OCI-LY1 (cell line): Measurements from ENCODE around the gene TLE5.

ENCODE experiments used
- H2AFZ ChIP-seq: fragments of 200-600 bp; sonication (generic), shearing (Covaris generic); 2 replicates; pipeline ENCODE4 v1.6.0; 2014; ENCODE audit warnings: antibody characterized with exemption, mild to moderate bottlenecking, low read length
- H3F3A ChIP-seq: fragments of 200-600 bp; sonication (generic), shearing (Covaris generic); 2 replicates; pipeline ENCODE4 v1.6.0; 2014; ENCODE audit warnings: mild to moderate bottlenecking, antibody characterized with exemption, low read length, moderate library complexity; ENCODE audit not compliant: insufficient read depth
- H3K27ac ChIP-seq: fragments of 200-600 bp; sonication (generic); 2 replicates; pipeline ENCODE4 v1.5.1; 2014; ENCODE audit warnings: low read length, mixed run types, mild to moderate bottlenecking, low read depth; ENCODE audit not compliant: poor library complexity, severe bottlenecking
- H3K27me3 ChIP-seq: fragments of 200-600 bp; sonication (generic); 2 replicates; pipeline ENCODE4 v1.6.0; 2014; ENCODE audit warnings: antibody characterized with exemption, mild to moderate bottlenecking, low read length, moderate library complexity; ENCODE audit not compliant: insufficient read depth
- H3K36me3 ChIP-seq: fragments of 200-600 bp; sonication (generic); 2 replicates; pipeline ENCODE4 v1.6.1; 2014; ENCODE audit warnings: mild to moderate bottlenecking, antibody characterized with exemption, low read length, moderate library complexity, mixed read lengths; ENCODE audit not compliant: insufficient read depth
- H3K4me1 ChIP-seq: fragments of 200-600 bp; sonication (generic); 2 replicates; pipeline ENCODE4 v1.5.1; 2014; ENCODE audit warnings: mild to moderate bottlenecking, low read length, moderate library complexity; ENCODE audit not compliant: insufficient read depth, severe bottlenecking
- H3K4me2 ChIP-seq: fragments of 200-600 bp; sonication (generic), shearing (Covaris generic); 2 replicates; pipeline ENCODE4 v1.6.1; 2014; ENCODE audit warnings: low read length
- H3K4me3 ChIP-seq: fragments of 200-600 bp; sonication (generic); 2 replicates; pipeline ENCODE4 v1.5.1; 2014; ENCODE audit warnings: low read length, low read depth, mild to moderate bottlenecking, mixed read lengths; ENCODE audit not compliant: poor library complexity, severe bottlenecking
- H3K79me2 ChIP-seq: fragments of 200-600 bp; shearing (Covaris generic); 2 replicates; pipeline ENCODE4 v1.6.1; 2016; ENCODE audit warnings: mixed run types, low read length, mixed read lengths; ENCODE audit not compliant: insufficient read depth
- H3K9ac ChIP-seq: fragments of 200-600 bp; sonication (generic), shearing (Covaris generic); 2 replicates; pipeline ENCODE4 v1.6.1; 2014; ENCODE audit warnings: mild to moderate bottlenecking, low read length, mixed read lengths
- H3K9me2 ChIP-seq: fragments of 200-600 bp; sonication (generic), shearing (Covaris generic); 2 replicates; pipeline ENCODE4 v1.6.1; 2014; ENCODE audit warnings: low read depth, mild to moderate bottlenecking, low read length, mixed read lengths
- H3K9me3 ChIP-seq: fragments of 200-600 bp; shearing (Covaris generic); 2 replicates; pipeline ENCODE4 v1.6.1; 2014; ENCODE audit warnings: low read length, mixed read lengths
- H4K20me1 ChIP-seq: fragments of 200-600 bp; sonication (generic), shearing (Covaris generic); 2 replicates; pipeline ENCODE4 v1.6.0; 2016; ENCODE audit warnings: mild to moderate bottlenecking, low read length; ENCODE audit not compliant: insufficient read depth
- EZH2 ChIP-seq: fragments of 200-600 bp; sonication (generic), shearing (Covaris generic); IDR thresholded peaks from 2 replicates; pipeline ENCODE4 v1.8.0; 2017; ENCODE audit warnings: borderline replicate concordance, mixed run types, mild to moderate bottlenecking, antibody characterized with exemption, low read length, moderate library complexity, mixed read lengths
- TF ChIP-seq, protein P1 (sequence below): fragments of 200-600 bp; sonication (generic), shearing (Covaris generic); IDR thresholded peaks from 2 replicates; pipeline ENCODE4 v1.5.1; 2017; ENCODE audit warnings: mild to moderate bottlenecking, antibody characterized with exemption, low read length, moderate library complexity, mixed read lengths

TLE5 gene

DNA sequence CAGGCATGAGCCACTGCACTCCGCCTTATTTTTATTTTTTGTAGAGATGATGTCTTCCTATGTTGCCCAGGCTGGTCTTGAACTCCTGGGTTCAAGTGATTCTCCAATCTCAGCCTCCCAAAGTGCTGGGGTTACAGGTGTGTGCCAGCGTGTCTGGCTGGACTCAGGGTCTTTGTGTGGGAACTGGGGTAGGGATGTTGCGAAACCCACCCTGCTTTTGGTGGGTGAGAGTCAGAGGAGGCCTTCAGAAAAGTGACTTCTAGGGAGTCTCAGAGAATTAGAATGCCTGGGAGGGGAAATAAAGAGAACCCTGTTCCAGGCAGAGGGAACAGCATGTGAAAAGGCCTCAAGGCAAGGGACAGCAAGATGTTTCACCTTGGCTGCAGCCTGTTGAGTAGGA is 13.2 kb downstream of the TLE5 start:
- no peaks in the 10 kb centered on the region for H3F3A ChIP-seq
- H3K9me2 ChIP-seq = no peaks in the 10 kb centered on the region
- no peak overlapping the region for H3K9ac ChIP-seq
- no peaks in the 10 kb centered on the region for H3K4me1 ChIP-seq
- no peak overlapping the region for H3K4me3 ChIP-seq
- TF ChIP-seq, protein P1, sequence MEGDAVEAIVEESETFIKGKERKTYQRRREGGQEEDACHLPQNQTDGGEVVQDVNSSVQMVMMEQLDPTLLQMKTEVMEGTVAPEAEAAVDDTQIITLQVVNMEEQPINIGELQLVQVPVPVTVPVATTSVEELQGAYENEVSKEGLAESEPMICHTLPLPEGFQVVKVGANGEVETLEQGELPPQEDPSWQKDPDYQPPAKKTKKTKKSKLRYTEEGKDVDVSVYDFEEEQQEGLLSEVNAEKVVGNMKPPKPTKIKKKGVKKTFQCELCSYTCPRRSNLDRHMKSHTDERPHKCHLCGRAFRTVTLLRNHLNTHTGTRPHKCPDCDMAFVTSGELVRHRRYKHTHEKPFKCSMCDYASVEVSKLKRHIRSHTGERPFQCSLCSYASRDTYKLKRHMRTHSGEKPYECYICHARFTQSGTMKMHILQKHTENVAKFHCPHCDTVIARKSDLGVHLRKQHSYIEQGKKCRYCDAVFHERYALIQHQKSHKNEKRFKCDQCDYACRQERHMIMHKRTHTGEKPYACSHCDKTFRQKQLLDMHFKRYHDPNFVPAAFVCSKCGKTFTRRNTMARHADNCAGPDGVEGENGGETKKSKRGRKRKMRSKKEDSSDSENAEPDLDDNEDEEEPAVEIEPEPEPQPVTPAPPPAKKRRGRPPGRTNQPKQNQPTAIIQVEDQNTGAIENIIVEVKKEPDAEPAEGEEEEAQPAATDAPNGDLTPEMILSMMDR = no peak
- no peak for TF ChIP-seq EZH2
- H2AFZ ChIP-seq = no peak overlapping the region
- H3K79me2 ChIP-seq = no peaks in the 10 kb centered on the region
- no peak overlapping the region for H3K4me2 ChIP-seq
- no peaks in the 10 kb centered on the region; the same call in 1 of the 2 replicates for H3K27me3 ChIP-seq
- no peaks in the 10 kb centered on the region for H4K20me1 ChIP-seq
- peaks cover 11% of the 10 kb centered on the region for H3K36me3 ChIP-seq
- no peak overlapping the region for H3K27ac ChIP-seq
- H3K9me3 ChIP-seq = no peaks in the 10 kb centered on the region

DNA sequence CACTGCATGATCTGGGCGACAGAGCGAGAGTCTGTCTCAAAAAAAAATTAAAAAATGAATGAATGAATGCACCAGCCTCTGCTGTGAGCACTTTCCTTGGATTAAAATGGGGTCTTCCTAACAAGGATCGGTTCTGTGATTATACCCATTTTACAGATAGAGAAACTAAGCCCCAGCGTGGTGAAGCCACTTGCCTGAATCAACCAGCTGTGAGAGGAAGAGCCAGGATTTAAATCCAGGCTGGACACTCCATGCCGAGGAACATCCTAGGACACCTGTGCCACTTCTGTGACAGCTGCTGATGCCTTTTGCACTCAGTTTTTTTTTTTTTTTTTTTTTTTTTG is 14.1 kb downstream of the TLE5 start:
- no peaks in the 10 kb centered on the region for H3K4me1 ChIP-seq
- peaks cover 3% of the 10 kb centered on the region for H3K36me3 ChIP-seq
- H3K27me3 ChIP-seq = no peaks in the 10 kb centered on the region; the same call in 1 of the 2 replicates
- no peaks in the 10 kb centered on the region for H3F3A ChIP-seq
- H4K20me1 ChIP-seq = no peaks in the 10 kb centered on the region
- no peaks in the 10 kb centered on the region for H3K79me2 ChIP-seq
- no peak for TF ChIP-seq EZH2
- TF ChIP-seq, protein P1 = no peak
- H3K9me2 ChIP-seq = no peaks in the 10 kb centered on the region
- H3K9me3 ChIP-seq = no peaks in the 10 kb centered on the region
- H3K27ac ChIP-seq = no peak overlapping the region
- H3K9ac ChIP-seq = no peak overlapping the region
- no peak overlapping the region for H3K4me3 ChIP-seq
- H3K4me2 ChIP-seq = no peak overlapping the region
- H2AFZ ChIP-seq = no peak overlapping the region

DNA sequence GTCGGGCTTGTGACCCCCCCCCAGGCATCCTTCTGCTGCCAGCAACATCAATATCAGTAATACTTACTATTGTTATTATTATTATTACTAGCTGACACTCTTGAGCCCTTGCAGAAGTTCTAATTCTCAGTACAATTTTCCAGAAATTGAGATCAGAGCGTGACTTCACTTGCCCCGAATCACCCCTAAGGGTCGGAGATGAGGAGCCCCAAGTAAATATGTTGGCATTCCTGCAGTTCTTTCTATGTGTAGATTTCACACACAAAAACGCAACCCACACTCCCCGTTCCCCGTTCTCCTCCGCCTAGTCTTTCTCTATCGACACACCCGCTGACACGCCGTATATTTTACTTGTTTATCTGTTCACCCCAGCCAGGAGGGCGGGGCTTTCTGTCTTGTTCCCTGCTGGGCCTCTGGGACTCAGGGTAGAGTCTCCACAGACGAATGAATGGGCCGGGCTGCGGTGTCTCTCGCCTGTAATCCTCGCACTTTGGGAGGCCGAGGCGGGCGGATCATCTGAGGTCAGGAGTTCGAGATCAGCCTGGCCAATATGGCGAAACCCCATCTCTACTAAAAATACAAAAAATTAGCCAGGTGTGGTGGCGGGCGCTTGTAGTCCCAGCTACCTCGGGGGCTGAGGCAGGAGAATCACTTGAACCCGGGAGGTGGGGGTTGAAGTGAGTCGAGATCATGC is 14.7 kb downstream of the TLE5 start:
- Histone ChIP-seq H3K9ac (no peak overlapping the region), H3K36me3 (no peaks in the 10 kb centered on the region), H3K4me1 (no peaks in the 10 kb centered on the region), H3K27me3 (no peaks in the 10 kb centered on the region; the same call in 1 of the 2 replicates), H3K4me3 (no peak overlapping the region), H3F3A (no peaks in the 10 kb centered on the region), H3K27ac (no peak overlapping the region), H3K9me2 (no peaks in the 10 kb centered on the region), H3K4me2 (no peak overlapping the region), H3K79me2 (no peaks in the 10 kb centered on the region), H4K20me1 (no peaks in the 10 kb centered on the region), H3K9me3 (no peaks in the 10 kb centered on the region), H2AFZ (no peak overlapping the region)
- TF ChIP-seq, protein P1 = no peak
